Stimulated activated CD4-positive, alpha-beta T cell treated with anti-CD3 and anti-CD28 coated beads, Interleukin-4, amount 100 ng/mL, for 24 hours (primary cell): ENCODE data around the gene TTC34.
"Not testable (repeated sequence)": the region's sequence is repeated elsewhere in the genome, so short reads cannot be mapped to it uniquely, and the experiment has no call there.

Experiments used
- DNase-seq: peaks from one replicate; pipeline ENCODE4 v3.0.0-alpha.2; 2020

The TTC34 gene

DNA sequence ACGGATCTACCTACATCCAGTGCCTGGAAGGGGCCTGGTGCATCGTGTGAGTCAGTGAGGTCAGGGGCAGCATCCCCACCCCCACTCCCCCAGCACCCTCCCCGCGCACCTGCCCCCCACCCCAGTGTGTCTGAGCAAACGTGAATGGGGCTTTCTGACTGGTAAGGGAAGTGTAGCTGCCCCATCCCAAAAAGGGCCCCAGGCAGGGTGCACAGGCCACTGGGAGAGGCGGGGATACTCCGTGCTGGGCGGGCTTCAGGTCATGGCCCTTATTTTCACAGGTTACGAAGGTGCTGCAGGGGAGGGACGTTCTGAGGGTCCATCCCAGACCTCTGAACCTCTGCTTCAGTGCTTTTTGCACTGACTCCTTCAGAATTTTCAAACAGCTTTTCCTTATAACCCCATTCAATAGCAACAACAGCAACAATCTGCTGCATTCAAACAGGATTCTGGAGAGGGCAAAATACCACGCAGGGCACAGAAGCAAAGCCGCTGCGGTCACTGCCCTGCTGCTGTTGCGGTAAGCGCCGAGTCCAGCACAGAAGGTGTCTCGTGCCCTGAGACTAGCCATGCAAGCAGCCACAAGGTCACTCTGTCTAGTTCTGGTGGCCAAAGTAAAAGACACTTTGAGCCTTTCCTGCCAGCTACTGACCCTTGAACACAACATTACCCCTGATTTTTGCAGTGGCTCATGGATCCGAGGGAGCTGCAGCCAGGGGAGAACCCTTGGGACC lies 10.3 kb downstream of the TTC34 start:
- no peak for DNase-seq

DNA sequence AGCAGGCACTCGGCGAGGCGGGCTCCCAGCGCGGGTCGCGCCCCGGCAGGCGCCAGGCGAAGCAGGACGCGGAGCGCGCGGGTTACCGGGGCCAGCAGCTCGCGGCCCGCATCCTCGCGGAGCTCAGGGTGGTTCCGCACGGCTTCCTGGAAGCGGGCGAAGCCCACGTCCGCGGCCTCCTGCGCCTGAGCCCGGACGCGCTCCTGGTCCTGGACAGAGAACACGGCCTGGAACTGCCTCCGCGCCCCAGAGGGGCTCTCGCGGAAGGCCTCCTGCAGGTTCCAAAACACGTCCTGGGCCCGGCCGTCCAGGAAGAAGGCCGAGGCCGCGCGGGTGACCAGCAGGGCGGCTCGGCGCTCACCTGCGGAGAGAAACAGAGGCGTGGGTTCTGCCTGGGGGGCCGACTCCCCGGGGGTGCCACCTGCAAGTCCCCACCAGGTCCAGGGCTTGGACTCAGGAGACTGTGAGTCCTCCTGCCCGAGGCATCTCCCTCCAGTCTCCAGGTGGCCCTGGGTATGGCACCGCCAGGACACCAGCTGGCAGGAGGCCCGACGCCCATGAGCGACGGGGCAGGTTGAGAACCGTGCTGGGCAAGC lies 11.4 kb downstream of the TTC34 start:
- DNase-seq, result no peak

DNA sequence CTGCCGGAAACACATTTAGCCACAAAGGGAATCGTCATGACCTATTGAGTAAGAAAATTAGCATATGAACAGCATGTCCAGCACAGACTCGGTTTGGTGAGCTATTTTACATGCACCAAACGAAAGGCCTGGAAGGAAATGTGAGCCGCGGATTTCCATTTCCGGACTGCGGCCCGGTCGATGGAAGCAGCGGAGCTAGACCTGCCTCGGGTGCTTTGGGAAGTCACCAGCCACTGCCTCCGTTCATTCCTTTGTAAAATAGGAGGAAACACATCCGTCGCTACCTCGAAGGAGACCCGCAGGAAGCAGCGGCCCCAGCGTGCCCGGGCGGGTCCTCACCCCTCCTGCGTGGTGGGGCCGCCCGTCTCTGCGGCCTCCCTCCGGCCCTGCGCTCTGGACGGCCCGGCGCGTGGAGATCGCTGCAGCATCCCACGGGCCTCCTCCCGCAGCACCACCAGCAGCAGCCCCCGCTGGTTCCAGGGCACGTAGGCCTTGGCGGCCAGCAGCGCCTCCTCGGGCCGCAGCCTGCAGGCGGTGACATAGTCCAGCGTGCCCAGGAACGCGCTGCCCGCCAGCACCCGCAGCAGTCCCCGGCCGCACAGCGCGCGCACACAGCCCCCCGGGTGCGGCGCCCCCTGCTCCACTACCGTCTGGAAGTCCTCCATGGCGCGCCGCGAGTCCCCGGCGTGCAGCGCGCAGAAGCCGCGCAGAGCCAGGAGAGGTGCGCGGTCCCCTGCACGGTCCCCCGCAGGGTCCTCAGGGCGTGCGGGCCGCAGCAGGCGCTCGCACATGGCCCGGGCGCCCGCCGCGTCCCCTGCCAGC lies 12.1 kb downstream of the TTC34 start:
- DNase-seq, result no peak

DNA sequence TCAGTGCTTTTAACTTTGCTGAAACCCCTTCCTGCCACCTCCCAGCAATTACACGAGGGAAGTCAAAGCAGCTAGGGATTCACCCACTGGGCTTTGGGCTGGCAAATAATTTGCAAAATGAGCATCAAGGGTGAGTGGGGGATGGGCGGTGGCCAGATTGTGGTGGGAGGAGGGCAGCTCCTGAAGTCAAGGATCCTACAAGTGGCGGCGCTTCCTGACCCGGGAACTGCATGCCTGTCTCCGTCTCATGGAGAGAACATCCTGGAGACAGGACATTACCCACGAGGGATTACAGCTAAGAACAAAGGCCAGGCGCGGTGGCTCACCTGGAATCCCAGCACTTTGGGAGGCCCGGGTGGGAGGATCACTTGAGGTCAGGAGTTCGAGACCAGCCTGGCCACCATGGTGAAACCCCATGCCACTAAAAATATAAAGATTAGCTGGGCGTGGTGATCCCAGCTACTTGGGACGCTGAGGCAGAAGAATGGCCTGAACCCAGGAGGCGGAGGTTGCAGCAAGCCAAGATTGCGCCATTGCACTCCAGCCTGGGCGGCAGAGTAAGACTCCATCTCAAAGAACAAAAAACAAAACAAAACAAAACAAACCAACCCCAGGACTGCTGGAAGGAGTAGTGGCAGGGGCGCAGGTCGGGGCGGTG lies 12.9 kb downstream of the TTC34 start:
- DNase-seq, result no peak

DNA sequence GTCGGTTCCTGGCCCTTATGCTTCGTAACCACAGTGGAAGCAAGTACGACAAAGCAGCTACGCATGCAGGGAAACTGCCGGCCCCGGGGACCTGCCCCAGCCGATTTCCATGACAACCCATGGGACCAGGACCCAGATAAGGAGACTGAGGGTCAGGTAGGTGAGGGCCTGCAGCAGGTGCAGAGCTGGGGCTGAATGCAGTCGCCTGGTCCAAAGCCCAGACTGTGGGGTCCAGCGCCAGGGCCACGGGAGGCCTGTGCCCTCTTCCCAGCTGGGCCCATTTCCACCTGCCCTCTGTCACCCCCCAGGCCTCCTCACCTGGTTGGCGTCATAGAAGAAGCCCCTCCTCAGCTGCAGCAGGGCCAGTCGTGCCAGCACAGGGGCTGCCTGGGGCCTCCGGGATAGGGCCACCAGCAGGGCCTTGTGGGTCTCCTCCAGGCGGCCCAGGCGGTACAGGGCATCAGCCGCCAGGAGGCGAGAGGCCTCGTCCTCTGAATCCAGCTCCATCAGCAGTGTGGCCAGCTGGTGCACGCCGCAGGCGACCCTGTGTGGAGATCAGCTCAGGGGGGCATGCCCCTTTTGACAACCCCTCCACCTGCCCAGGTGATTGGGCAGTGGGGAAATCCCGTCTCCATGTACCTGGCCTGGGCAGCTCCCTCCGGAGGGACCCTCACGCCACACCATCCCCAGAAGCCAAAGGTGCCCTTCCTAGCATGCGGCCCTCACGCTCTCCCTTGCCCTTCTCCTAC lies 14.2 kb downstream of the TTC34 start:
- DNase-seq, result no peak

DNA sequence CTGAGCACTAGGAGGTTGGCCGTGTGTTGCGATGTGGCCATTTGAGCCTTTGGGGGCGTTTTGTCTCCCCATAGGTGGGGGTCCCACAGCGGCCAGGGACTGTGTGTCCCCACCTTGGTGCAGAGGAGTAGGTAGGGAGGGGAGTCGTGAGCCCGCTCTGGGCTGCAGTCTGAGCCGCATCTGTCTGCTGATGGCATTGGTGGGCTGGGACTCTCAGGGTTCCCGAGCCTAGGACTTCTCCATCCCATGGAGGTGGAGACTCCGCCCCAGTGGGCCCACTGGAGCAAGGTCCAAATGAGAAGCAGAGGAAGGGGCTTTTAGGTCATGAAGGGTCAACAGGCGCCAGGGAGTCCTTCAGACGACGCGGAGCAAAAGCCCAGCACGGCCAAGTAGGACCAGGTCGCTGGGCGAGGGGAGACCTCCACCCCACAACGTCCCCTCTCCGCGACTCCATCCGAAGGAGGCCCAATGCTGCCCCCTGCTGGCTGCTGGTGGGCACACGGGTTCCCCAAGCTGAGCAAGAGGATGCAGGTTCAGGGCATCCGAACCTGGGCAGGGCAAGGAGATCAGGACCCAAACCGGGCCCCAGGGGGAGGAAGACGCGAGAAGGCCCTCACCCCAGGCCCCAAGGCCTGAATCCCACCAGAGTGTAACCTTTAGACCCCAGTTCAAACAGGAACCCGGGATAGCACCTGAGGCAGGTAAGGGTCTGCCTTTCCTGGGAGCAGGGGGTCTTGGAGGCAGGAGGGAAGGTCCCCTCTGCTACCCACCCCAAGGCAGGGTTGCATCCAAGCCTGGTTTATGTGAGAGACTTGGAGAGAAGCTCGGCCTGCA lies 14.9 kb downstream of the TTC34 start:
- peak; percentile 81 for DNase-seq

DNA sequence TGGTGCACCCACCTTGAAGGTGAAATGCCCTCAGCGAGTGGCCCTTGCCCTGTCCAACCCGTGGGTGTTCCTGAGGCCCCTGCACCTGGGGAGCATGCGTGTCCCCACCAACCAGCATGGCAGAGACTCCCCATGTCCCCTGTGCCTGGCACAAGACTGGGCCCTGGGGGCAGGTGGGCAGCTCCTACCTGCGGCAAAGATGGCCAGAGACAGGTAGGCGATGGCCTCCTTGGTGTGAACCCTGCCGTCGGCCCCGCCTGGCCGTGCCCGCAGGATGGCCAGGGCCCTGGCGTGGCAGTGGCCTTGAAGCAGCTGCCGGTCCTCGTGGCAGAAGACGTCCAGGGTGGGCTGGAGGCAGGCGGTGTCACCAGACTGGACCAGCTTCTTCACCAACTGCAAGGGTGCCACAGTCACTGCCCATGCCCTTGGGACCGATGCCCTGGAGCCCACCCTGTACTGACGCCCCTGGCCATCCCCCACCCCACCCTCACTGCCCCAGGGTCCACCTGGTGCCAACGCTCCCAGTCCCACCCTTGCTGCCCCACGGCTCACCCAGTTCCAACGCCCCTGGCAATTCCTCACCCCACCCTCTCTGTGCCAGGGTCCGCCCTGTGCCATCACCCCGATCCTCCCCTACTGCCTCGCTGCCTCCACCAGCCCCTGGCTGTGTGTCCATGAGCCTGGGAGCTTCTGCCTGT lies 15.7 kb downstream of the TTC34 start:
- no peak for DNase-seq

DNA sequence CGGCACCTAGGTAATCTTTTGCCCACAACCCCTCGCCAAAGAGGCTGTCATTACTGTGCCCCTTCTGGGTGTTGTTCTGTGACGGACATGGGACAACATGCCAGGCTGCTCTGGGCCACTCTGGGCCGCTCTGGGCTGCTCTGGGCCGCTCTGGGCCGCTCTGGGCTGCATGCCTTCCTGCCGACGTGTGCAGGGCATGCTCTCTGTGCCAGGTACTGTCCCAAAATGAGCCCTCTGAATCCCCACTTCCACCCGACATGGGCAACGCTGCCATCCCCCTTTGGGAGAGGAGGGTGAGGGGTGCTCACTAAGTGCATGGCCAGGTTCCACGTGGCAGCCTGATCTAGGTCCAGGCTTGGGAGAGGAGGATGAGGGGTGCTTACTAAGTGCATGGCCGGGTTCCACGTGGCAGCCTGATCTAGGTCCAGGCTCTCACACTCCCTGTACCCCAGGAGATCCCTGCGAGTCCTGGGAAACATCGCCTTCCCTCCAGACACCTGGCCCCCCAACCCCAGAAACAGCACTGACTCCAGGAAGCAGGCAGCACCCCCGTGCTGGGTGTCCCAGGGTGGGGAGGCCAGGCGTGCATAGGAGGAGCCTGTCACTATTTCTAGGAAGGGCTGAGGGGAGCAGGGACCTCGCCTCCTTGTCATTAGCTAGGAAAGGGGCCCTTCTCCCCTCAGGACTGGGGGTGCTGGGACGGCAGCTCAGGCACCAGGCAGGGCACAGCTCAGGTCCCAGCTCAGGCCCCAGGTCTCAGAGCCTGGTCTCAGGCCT lies 16.5 kb downstream of the TTC34 start:
- no peak for DNase-seq

DNA sequence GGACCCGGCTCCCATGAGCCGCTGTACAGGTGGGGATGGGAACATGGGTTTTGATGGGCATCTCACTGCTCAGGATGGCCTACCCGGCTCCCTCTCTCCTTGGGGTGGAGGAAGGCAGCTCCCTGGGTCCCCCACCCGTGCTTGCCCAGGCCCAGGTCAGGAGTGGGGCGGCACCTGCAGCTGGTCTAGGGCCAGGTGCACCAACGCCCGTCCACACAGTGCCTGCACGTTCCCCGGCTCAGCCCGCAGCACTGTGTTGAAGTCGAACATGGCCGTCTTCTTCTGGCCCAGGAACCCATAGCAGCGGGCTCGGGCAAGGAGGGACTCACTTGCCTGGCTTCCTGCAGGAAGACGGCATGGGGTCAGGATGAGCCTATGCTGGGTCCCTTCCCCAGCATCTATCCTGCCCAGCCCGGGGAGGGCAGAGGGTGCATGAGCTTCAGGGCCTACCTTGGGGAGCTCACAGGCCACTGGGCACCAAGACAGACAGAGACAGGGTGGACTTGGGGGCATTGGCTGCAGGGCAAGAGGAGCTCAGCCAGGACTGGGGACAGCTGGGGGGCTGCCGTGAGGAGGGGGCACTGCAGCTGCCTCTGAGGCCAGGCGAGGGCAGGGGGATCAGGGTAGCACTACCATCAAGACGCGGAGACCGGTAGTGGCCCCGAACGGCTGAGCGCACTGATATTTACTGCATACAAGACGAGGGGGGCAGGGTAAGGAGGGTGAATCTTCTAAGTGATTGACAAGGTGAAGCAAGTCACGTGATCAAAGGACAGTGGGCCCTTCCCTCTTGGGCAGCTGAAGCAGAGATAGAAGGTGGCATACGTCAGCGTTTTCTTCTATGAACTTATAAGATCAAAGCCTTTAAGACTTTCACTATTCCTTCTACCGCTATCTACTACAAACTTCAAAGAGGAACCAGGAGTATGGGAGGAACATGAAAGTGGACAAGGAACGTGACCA lies 17.8 kb downstream of the TTC34 start:
- no peak for DNase-seq

DNA sequence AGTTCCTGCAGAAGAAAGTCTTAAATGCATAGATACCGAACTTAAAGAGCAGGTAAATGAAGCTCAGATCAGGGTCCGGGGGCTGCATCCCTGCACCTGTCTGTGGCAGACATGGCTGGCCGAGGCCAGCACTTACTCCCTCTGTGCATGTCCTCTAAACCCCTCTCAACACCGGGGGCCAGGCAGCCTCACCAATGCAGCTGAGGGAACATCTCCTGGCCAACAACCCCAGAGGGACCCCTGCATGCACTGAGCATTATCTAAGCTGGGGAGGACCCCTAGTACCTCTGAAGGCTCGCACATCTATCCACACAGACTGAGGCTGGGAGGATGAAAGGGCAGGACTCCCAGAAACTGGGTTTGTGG lies 18.4 kb downstream of the TTC34 start:
- DNase-seq, result no peak

DNA sequence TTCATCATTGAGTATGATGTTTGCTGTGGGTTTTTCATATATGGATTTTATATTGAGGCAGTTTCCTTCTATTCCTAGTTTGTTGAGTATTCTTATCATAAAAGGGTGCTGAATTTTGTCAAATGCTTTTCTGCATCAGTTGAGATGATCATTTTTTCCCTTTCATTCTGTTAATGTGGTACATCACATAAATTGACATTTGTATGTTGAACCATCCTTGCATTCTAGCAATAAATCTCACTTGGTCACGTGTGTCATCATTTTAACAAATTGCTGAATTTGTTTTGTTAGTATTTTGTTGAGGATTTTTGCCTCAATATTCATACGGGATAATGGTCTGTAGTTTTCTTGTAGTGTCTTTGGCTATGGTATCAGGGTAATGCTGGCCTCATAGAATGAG lies 19.9 kb downstream of the TTC34 start:
- no peak for DNase-seq

DNA sequence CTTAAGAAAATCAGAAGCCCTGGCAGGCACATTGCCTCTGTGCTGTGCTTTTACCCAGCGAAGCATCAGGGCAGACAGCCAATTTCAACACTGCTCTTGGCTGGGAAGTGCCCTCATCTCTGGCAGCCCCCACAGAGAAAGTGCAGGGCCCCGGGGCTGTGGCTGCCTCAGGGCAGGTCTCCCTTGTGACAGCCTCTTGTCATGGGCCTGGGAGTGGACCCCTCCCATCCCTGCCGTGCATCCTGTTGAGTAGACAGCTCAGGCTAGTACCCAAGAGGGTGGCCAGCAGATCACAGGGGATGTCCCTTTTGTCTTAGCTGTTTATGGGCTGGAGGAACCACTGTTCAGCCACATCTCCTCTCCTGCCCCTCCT lies 23.3 kb downstream of the TTC34 start:
- DNase-seq, result no peak

DNA sequence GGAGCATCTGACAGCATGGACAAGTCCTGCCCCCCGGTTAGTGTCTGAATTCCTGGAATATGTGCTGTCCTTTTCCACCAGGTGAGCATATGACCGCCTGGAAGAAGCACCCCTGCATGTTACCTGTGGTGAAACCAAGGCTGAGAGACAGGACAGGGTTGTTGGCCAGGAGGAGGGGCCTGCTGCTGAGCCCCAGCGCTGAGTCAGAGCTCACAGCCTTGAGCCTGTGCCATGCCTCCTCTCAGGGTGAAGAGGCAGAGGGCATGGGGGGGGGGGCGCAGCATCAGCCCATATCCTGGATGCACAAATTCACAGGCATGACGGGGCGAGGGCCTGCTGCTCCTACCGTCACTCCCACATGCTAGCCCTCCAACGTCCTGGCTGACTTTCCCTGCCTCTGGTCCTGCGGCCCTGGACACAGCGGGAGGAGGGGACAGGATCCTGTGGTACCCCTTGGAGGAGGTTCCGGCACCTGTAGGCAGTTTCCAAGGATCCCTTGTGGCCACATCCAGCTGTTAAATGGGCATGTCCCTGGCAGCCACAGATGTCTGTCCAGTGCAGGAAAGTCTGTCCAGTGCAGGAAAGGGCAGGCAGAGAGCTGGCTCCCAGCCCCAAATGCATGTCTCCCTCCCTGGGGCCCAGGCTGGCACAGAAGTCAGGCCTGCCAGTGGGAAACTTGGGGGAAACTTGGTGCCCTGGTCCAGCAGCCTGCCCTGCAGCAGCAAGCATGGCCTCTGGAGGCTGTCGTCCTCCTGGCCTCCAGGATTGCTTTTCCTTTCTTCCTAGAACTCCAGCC lies 23.9 kb downstream of the TTC34 start:
- DNase-seq, result no peak

DNA sequence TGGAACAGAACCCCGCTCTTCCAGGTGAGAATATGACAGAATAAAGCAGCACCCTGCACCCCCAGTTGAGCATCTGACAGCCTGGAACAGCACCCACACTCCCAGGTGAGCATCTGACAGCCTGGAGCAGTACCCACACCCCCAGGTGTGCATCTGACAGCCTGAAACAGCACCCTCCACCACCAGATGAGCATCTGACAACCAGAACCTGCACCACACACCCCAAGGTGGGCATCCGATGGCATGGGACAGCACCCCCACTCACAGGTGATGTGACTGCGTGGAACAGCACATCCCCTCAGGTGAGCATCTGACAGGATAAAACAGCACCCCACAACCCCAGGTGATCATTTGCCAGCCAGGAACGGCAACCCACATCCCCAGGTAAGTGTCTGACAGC lies 26.2 kb downstream of the TTC34 start:
- DNase-seq, result not testable (repeated sequence)

DNA sequence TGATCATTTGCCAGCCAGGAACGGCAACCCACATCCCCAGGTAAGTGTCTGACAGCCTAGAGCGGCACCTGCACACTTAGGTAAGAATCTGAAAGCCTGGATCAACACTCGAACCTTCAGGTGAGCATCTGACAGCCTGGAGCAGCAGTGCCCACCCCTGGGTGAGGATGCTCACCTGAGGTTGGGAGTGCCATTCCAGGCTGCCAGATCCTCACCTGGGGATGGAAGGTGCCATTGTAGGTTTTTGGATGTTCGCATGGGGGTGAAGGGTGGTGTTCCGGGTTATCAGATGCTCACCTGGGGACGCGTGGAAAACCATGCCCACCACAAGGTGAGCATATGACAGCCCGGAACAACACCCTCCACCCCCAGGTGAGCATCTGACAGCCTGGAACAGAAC lies 33.4 kb downstream of the TTC34 start:
- DNase-seq, result not testable (repeated sequence)

DNA sequence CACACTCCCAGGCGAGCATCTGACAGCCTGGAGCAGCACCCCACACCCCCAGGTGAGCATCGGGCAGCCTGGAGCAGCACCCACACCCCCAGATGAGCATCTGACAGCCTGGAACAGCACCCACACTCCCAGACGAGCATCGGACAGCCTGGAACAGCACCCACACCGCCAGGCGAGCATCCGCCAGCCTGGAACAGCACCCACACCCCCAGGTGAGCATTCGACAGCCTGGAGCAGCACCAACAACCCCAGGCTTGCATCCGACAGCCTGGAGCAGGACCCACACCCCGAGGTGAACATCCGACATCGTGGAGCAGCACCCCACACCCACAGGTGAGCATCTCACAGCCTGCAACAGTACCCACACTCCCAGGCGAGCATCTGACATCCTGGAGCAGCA lies 42.1 kb downstream of the TTC34 start:
- not testable (repeated sequence) for DNase-seq

DNA sequence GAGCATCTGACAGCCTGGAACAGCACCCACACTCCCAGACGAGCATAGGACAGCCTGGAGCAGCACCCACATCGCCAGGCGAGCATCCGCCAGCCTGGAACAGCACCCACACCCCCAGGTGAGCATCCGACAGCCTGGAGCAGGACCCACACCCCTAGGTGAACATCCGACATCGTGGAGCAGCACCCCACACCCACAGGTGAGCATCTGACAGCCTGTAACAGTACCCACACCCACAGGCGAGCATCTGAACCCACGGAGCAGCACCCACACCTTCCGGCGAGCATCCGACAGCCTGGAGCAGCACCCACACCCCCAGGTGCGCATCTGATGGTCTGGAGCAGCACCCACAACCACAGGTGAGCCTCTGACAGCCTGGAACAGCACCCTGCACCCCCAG lies 44.0 kb downstream of the TTC34 start:
- not testable (repeated sequence) for DNase-seq

DNA sequence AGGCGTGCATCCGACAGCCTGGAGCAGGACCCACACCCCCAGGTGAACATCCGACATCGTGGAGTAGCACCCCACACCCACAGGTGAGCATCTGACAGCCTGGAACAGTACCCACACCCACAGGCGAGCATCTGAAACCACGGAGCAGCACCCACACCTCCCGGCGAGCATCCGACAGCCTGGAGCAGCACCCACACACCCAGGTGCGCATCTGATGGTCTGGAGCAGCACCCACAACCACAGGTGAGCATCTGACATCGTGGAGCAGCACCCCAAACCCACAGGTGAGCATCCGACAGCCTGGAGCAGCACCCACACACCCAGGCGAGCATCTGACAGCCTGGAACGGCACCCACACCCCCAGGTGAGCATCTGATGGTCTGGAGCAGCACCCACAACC lies 46.1 kb downstream of the TTC34 start:
- not testable (repeated sequence) for DNase-seq
